ENCODE results near the gene SLC12A3.

SLC12A3 gene

GRCh38 chr16:56824804-56825203 lies 40.2 kb upstream of the SLC12A3 start:
- H3K27me3 ChIP-seq (ENCODE audit: low read length) = no peaks in the 10 kb centered on the region
- H3K36me3 ChIP-seq (ENCODE audit: low read length) = peaks cover 5% of the 10 kb centered on the region
- no peak overlapping the region for H3K27ac ChIP-seq (ENCODE audit: low read depth, low read length)
- H2AFZ ChIP-seq (ENCODE audit: low read depth, low read length, severe bottlenecking) = no peak overlapping the region
- no peaks in the 10 kb centered on the region for H3K9me2 ChIP-seq (replicated peaks; ENCODE audit: insufficient read depth, low read length)
- H4K20me1 ChIP-seq (ENCODE audit: low read depth, low read length) = no peaks in the 10 kb centered on the region
- H3K4me3 ChIP-seq (ENCODE audit: insufficient read depth, low read length, poor library complexity, severe bottlenecking) = no peak overlapping the region
- no peaks in the 10 kb centered on the region for H3K79me2 ChIP-seq (ENCODE audit: insufficient read depth, low read length)
- H3K9ac ChIP-seq (ENCODE audit: low read length) = no peak overlapping the region
- H3F3A ChIP-seq (ENCODE audit: insufficient read depth) = no peaks in the 10 kb centered on the region
- H3K9me3 ChIP-seq (ENCODE audit: insufficient read depth, low read length) = no peaks in the 10 kb centered on the region
- TF ChIP-seq CTCF (IDR thresholded peaks at IDR 0.05; ENCODE audit: insufficient read depth, low read length, poor library complexity, severe bottlenecking) (no peak), EZH2phosphoT487 (conservative IDR thresholded peaks at IDR 0.05; ENCODE audit: low read length) (no peak)
- no peak overlapping the region for H3K4me2 ChIP-seq (ENCODE audit: low read depth, low read length, poor library complexity, severe bottlenecking)

DNA sequence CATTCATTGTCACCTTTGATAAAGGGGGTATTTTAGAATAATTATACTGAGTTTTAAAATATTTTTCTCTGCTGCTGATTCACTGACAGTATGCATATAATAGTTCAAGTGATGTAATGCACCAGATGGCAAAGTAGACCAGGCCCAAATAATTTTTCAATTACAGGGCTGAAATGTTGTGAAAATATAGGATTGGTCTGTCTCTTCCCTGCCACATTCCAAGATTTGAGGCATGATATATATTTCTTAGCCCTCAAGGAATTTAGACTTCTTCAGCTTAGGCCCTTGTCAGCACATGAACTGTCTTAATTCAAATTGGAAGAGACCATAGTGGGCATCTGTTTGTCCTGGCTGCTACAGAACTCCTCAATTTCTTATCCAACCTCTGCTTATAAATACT lies 39.2 kb upstream of the SLC12A3 start:
- H2AFZ ChIP-seq (ENCODE audit: low read depth, low read length, severe bottlenecking) = no peak overlapping the region
- no peaks in the 10 kb centered on the region for H3K9me2 ChIP-seq (replicated peaks; ENCODE audit: insufficient read depth, low read length)
- TF ChIP-seq CTCF (IDR thresholded peaks at IDR 0.05; ENCODE audit: insufficient read depth, low read length, poor library complexity, severe bottlenecking) = no peak
- TF ChIP-seq EZH2phosphoT487 (conservative IDR thresholded peaks at IDR 0.05; ENCODE audit: low read length) = no peak
- no peaks in the 10 kb centered on the region for H3K79me2 ChIP-seq (ENCODE audit: insufficient read depth, low read length)
- H3K27ac ChIP-seq (ENCODE audit: low read depth, low read length) = no peak overlapping the region
- H3K9ac ChIP-seq (ENCODE audit: low read length) = no peak overlapping the region
- H3K36me3 ChIP-seq (ENCODE audit: low read length) = peaks cover 5% of the 10 kb centered on the region
- H4K20me1 ChIP-seq (ENCODE audit: low read depth, low read length) = no peaks in the 10 kb centered on the region
- H3K27me3 ChIP-seq (ENCODE audit: low read length) = no peaks in the 10 kb centered on the region
- H3K4me3 ChIP-seq (ENCODE audit: insufficient read depth, low read length, poor library complexity, severe bottlenecking) = no peak overlapping the region
- no peaks in the 10 kb centered on the region for H3K9me3 ChIP-seq (ENCODE audit: insufficient read depth, low read length)
- H3F3A ChIP-seq (ENCODE audit: insufficient read depth) = no peaks in the 10 kb centered on the region
- H3K4me2 ChIP-seq (ENCODE audit: low read depth, low read length, poor library complexity, severe bottlenecking) = no peak overlapping the region

DNA sequence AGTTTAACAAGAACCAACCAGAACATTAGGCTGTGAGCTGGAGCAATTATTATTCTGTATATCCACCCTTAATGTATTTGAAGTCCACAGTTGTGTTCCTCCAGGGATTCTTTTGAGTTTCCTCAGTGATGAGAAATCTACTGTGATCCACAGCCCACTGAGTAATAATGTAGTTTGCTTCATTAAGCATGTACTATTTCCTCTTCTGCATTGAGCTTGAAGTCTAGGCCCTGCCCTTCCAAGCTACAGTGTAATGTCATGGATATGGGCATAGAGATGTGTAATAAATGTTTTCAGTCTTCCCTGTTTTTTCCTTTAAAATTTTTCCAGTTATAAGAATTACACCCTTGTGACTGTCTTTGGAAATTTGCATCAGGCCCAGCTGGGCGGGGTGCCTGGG lies 36.4 kb upstream of the SLC12A3 start:
- no peak overlapping the region for H2AFZ ChIP-seq (ENCODE audit: low read depth, low read length, severe bottlenecking)
- H3K9me2 ChIP-seq (replicated peaks; ENCODE audit: insufficient read depth, low read length) = no peaks in the 10 kb centered on the region
- H3K79me2 ChIP-seq (ENCODE audit: insufficient read depth, low read length) = no peaks in the 10 kb centered on the region
- H3K9ac ChIP-seq (ENCODE audit: low read length) = no peak overlapping the region
- H3F3A ChIP-seq (ENCODE audit: insufficient read depth) = no peaks in the 10 kb centered on the region
- H3K27me3 ChIP-seq (ENCODE audit: low read length) = no peaks in the 10 kb centered on the region
- no peak overlapping the region for H3K4me3 ChIP-seq (ENCODE audit: insufficient read depth, low read length, poor library complexity, severe bottlenecking)
- TF ChIP-seq CTCF (IDR thresholded peaks at IDR 0.05; ENCODE audit: insufficient read depth, low read length, poor library complexity, severe bottlenecking) = no peak
- no peak overlapping the region for H3K27ac ChIP-seq (ENCODE audit: low read depth, low read length)
- no peaks in the 10 kb centered on the region for H4K20me1 ChIP-seq (ENCODE audit: low read depth, low read length)
- H3K4me2 ChIP-seq (ENCODE audit: low read depth, low read length, poor library complexity, severe bottlenecking) = no peak overlapping the region
- H3K9me3 ChIP-seq (ENCODE audit: insufficient read depth, low read length) = no peaks in the 10 kb centered on the region
- peaks cover 5% of the 10 kb centered on the region for H3K36me3 ChIP-seq (ENCODE audit: low read length)

- Histone ChIP-seq H4K20me1 (ENCODE audit: low read depth, low read length) (no peaks in the 10 kb centered on the region), H3K9me2 (replicated peaks; ENCODE audit: insufficient read depth, low read length) (no peaks in the 10 kb centered on the region), H3K27ac (ENCODE audit: low read depth, low read length) (no peak overlapping the region), H3K4me2 (ENCODE audit: low read depth, low read length, poor library complexity, severe bottlenecking) (no peak overlapping the region), H3K4me3 (ENCODE audit: insufficient read depth, low read length, poor library complexity, severe bottlenecking) (no peak overlapping the region), H3K79me2 (ENCODE audit: insufficient read depth, low read length) (no peaks in the 10 kb centered on the region), H3K9ac (ENCODE audit: low read length) (no peak overlapping the region), H3K27me3 (ENCODE audit: low read length) (no peaks in the 10 kb centered on the region), H2AFZ (ENCODE audit: low read depth, low read length, severe bottlenecking) (no peak overlapping the region), H3K9me3 (ENCODE audit: insufficient read depth, low read length) (no peaks in the 10 kb centered on the region), H3F3A (ENCODE audit: insufficient read depth) (no peaks in the 10 kb centered on the region), H3K36me3 (ENCODE audit: low read length) (peaks cover 4% of the 10 kb centered on the region; the same call in 1 of the 2 replicates)
- TF ChIP-seq EZH2phosphoT487 (conservative IDR thresholded peaks at IDR 0.05; ENCODE audit: low read length) = no peak
- TF ChIP-seq CTCF (IDR thresholded peaks at IDR 0.05; ENCODE audit: insufficient read depth, low read length, poor library complexity, severe bottlenecking) = no peak
These were observed 34.3 kb upstream of the SLC12A3 start for GRCh38 chr16:56830669-56831068.

Data from SU-DHL-6 (cell line).